Duodenal mucosa (tissue), 2 donors: ENCODE results near the gene TMEM62.

Experiments used
- H3K27ac ChIP-seq: one replicate; pipeline ENCODE4 v1.7.0; 2013; ENCODE audit warnings: low read depth, low read length
- H3K27me3 ChIP-seq, 2 donors: one replicate each; pipeline ENCODE4 v1.7.0; 2013; ENCODE audit warnings: low read length in 2 of 2, control low read depth in 1 of 2; ENCODE audit not compliant: insufficient read depth in 2 of 2, control insufficient read depth in 1 of 2
- H3K36me3 ChIP-seq, 2 donors: one replicate each; pipeline ENCODE4 v1.7.0; 2013; ENCODE audit warnings: low read length in 2 of 2, control low read depth in 1 of 2; ENCODE audit not compliant: insufficient read depth in 2 of 2, control insufficient read depth in 1 of 2
- H3K4me1 ChIP-seq, 2 donors: one replicate each; pipeline ENCODE4 v1.7.0; 2013; ENCODE audit warnings: low read length in 2 of 2, control low read depth in 1 of 2; ENCODE audit not compliant: insufficient read depth in 2 of 2, control insufficient read depth in 1 of 2
- H3K4me3 ChIP-seq, 2 donors: one replicate each; pipeline ENCODE4 v1.7.0; 2013; ENCODE audit warnings: low read length in 2 of 2, low read depth in 1 of 2
- H3K9ac ChIP-seq, 2 donors: one replicate each; pipeline ENCODE4 v1.7.0; 2013; ENCODE audit warnings: low read length in 2 of 2, low read depth in 1 of 2
- H3K9me3 ChIP-seq, 2 donors: one replicate each; pipeline ENCODE4 v1.7.0; 2013; ENCODE audit warnings: low read length in 2 of 2, control low read depth in 1 of 2; ENCODE audit not compliant: control insufficient read depth in 1 of 2

Gene TMEM62

GRCh38 chr15:43206054-43206453, 72.7 kb downstream of the TMEM62 start:
- Histone ChIP-seq H3K9me3 (no peaks in the 10 kb centered on the region), H3K27me3 (peaks cover 4 to 7% of the 10 kb centered on the region in 2 donors), H3K4me1 (no peaks in the 10 kb centered on the region)

GRCh38 chr15:43207024-43207423, 73.6 kb downstream of the TMEM62 start:
- no peaks in the 10 kb centered on the region for H3K36me3 ChIP-seq
- no peak overlapping the region for H3K27ac ChIP-seq
- peaks cover 4 to 7% of the 10 kb centered on the region in 2 donors for H3K27me3 ChIP-seq
- H3K9me3 ChIP-seq: no peaks in the 10 kb centered on the region
- no peaks in the 10 kb centered on the region for H3K4me1 ChIP-seq
- H3K9ac ChIP-seq: no peak overlapping the region
- no peak overlapping the region for H3K4me3 ChIP-seq

More at GRCh38 chr15:43206054-43206453, 72.7 kb downstream of the TMEM62 start:
- no peak overlapping the region for H3K27ac ChIP-seq
- no peaks in the 10 kb centered on the region for H3K36me3 ChIP-seq
- H3K9ac ChIP-seq: no peak overlapping the region
- no peak overlapping the region for H3K4me3 ChIP-seq

GRCh38 chr15:43208052-43209002, 74.9 kb downstream of the TMEM62 start:
- Histone ChIP-seq H3K9ac (no peak overlapping the region), H3K4me1 (no peaks in the 10 kb centered on the region), H3K36me3 (no peaks in the 10 kb centered on the region), H3K27ac (no peak overlapping the region), H3K4me3 (no peak overlapping the region), H3K27me3 (peaks cover 4 to 7% of the 10 kb centered on the region in 2 donors), H3K9me3 (no peaks in the 10 kb centered on the region)

GRCh38 chr15:43209059-43209824, 75.9 kb downstream of the TMEM62 start:
- no peak overlapping the region for H3K27ac ChIP-seq

GRCh38 chr15:43210172-43210745, 76.9 kb downstream of the TMEM62 start:
- Histone ChIP-seq H3K9ac (no peak overlapping the region), H3K27me3 (peaks cover 4 to 7% of the 10 kb centered on the region in 2 donors), H3K4me1 (no peaks in the 10 kb centered on the region), H3K36me3 (no peaks in the 10 kb centered on the region), H3K4me3 (no peak overlapping the region), H3K27ac (no peak overlapping the region), H3K9me3 (no peaks in the 10 kb centered on the region)

More at GRCh38 chr15:43209059-43209824, 75.9 kb downstream of the TMEM62 start:
- no peaks in the 10 kb centered on the region for H3K9me3 ChIP-seq
- peaks cover 4 to 7% of the 10 kb centered on the region in 2 donors for H3K27me3 ChIP-seq
- H3K4me3 ChIP-seq: no peak overlapping the region
- no peak overlapping the region for H3K9ac ChIP-seq
- no peaks in the 10 kb centered on the region for H3K4me1 ChIP-seq
- H3K36me3 ChIP-seq: no peaks in the 10 kb centered on the region

- Histone ChIP-seq H3K36me3 (no peaks in the 10 kb centered on the region), H3K27me3 (peaks cover 4 to 7% of the 10 kb centered on the region in 2 donors), H3K27ac (no peak overlapping the region), H3K4me1 (no peaks in the 10 kb centered on the region), H3K9me3 (no peaks in the 10 kb centered on the region), H3K4me3 (no peak overlapping the region), H3K9ac (no peak overlapping the region)
Observed at GRCh38 chr15:43210807-43211206, 77.4 kb downstream of the TMEM62 start.

DNA sequence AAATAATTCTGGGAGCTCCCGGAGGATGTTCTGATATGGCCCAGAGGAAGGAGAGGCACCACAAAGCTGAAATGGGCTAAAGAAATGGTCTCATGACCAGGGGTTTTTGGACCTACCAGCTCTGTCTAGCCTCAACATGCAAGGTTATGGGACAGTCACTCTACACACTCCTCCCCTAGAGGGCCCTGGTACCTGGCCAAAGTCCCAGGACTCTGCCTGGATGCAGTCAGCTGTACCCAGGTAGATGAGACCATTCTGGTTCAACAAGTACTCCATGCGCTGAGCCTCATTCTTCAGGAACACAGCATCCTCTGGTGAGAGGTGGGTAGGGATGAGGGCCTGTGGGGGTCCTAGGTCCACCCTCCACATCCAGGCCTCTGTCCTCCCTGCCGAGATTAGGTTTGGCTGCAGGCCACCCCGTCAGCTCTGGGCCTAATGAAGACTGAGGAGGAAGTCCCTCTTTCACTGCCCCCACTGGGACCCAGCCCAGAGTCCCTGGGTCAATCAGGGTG, 77.9 kb downstream of the TMEM62 start:
- H3K36me3 ChIP-seq: no peaks in the 10 kb centered on the region
- peaks cover 4 to 7% of the 10 kb centered on the region in 2 donors for H3K27me3 ChIP-seq
- H3K4me3 ChIP-seq: no peak overlapping the region
- H3K4me1 ChIP-seq: no peaks in the 10 kb centered on the region
- H3K9ac ChIP-seq: no peak overlapping the region
- no peaks in the 10 kb centered on the region for H3K9me3 ChIP-seq
- no peak overlapping the region for H3K27ac ChIP-seq

DNA sequence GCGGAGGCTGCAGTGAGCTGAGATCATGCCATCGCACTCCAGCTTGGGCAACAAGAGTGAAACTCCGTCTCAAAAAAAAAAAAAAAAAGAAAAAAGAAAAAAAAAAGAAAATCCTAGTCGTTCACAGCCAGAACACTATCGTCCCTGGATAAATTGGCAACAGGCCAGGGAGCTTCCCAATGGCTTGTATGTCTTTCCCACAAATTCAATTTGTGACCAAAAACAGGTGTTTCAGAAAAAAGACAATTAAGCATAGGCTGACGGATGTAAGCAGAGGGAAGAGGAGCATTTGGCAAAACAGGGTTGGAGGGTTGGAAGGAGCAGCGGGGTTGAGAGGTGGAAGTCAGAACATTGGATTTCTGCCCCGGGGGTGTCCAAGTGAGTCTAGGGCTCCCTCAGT, 78.9 kb downstream of the TMEM62 start:
- Histone ChIP-seq H3K4me3 (no peak overlapping the region), H3K9ac (no peak overlapping the region)

GRCh38 chr15:43212951-43213350, 79.6 kb downstream of the TMEM62 start:
- H3K36me3 ChIP-seq: no peaks in the 10 kb centered on the region
- H3K4me3 ChIP-seq: no peak overlapping the region
- no peaks in the 10 kb centered on the region for H3K4me1 ChIP-seq
- H3K9me3 ChIP-seq: no peaks in the 10 kb centered on the region
- H3K9ac ChIP-seq: no peak overlapping the region
- no peak overlapping the region for H3K27ac ChIP-seq
- peaks cover 4 to 7% of the 10 kb centered on the region in 2 donors for H3K27me3 ChIP-seq

More for the DNA sequence above, 78.9 kb downstream of the TMEM62 start:
- peaks cover 4 to 7% of the 10 kb centered on the region in 2 donors for H3K27me3 ChIP-seq
- no peaks in the 10 kb centered on the region for H3K36me3 ChIP-seq
- H3K4me1 ChIP-seq: no peaks in the 10 kb centered on the region
- H3K27ac ChIP-seq: no peak overlapping the region
- H3K9me3 ChIP-seq: no peaks in the 10 kb centered on the region
